Measurements from ENCODE around the gene GPD2. TPM values are rescaled to one million over a fixed set of nuclear protein-coding genes. Genes with fewer than 3 reads are reported as not detected.

The GPD2 gene
- total and polyA plus RNA-seq, 2 donors (not counting 1 experiment from before 2014, with no cell fraction given), result 21.6 to 46.6 TPM

- Histone ChIP-seq H3K4me2 (ENCODE audit: extremely low read depth, insufficient read depth, low read length) (no peak overlapping the region), H2AFZ (ENCODE audit: low read length) (no peak overlapping the region), H3K36me3 (ENCODE audit: control insufficient read depth, insufficient read depth, low read length) (no peaks in the 10 kb centered on the region), H3K4me1 (ENCODE audit: control insufficient read depth, extremely low read depth, insufficient read depth, low read length) (no peaks in the 10 kb centered on the region), H3K9me3 (ENCODE audit: control insufficient read depth, insufficient read depth, low read depth, low read length) (no peaks in the 10 kb centered on the region), H3K27ac (ENCODE audit: insufficient read depth, low read length) (no peak overlapping the region), H3K4me3 (replicated peaks in 1 of 4; ENCODE audit: control extremely low read depth in 1 of 4, insufficient read depth in 1 of 4, low read depth in 3 of 4, low read length in 4 of 4) (no peak overlapping the region), H3K9ac (ENCODE audit: insufficient read depth, low read length) (no peak overlapping the region), H3K27me3 (ENCODE audit: control insufficient read depth, insufficient read depth, low read length) (no peaks in the 10 kb centered on the region), H3K79me2 (ENCODE audit: control insufficient read depth, insufficient read depth, low read length) (no peaks in the 10 kb centered on the region), H4K20me1 (ENCODE audit: control insufficient read depth, extremely low read depth, insufficient read depth, low read length) (no peaks in the 10 kb centered on the region)
- DNase-seq (ENCODE audit: low read depth in 2 of 2), result no peak
- no peak for TF ChIP-seq CTCF (conservative IDR thresholded peaks at IDR 0.05 in 1 of 2, IDR thresholded peaks at IDR 0.05 in 1 of 2; ENCODE audit: low read depth in 1 of 2, low read length in 2 of 2)
- TF ChIP-seq EZH2 (IDR thresholded peaks at IDR 0.05; ENCODE audit: low read length, missing control alignments), result no peak
Measured at GRCh38 chr2:156573710-156574109, 137.5 kb downstream of the GPD2 start.

- Histone ChIP-seq H3K27me3 (ENCODE audit: control insufficient read depth, insufficient read depth, low read length) (no peaks in the 10 kb centered on the region), H4K20me1 (ENCODE audit: control insufficient read depth, extremely low read depth, insufficient read depth, low read length) (no peaks in the 10 kb centered on the region), H3K36me3 (ENCODE audit: control insufficient read depth, insufficient read depth, low read length) (no peaks in the 10 kb centered on the region), H3K4me3 (replicated peaks in 1 of 4; ENCODE audit: control extremely low read depth in 1 of 4, insufficient read depth in 1 of 4, low read depth in 3 of 4, low read length in 4 of 4) (no peak overlapping the region), H3K9me3 (ENCODE audit: control insufficient read depth, insufficient read depth, low read depth, low read length) (no peaks in the 10 kb centered on the region), H2AFZ (ENCODE audit: low read length) (no peak overlapping the region), H3K27ac (ENCODE audit: insufficient read depth, low read length) (no peak overlapping the region), H3K9ac (ENCODE audit: insufficient read depth, low read length) (no peak overlapping the region), H3K4me2 (ENCODE audit: extremely low read depth, insufficient read depth, low read length) (no peak overlapping the region), H3K4me1 (ENCODE audit: control insufficient read depth, extremely low read depth, insufficient read depth, low read length) (no peaks in the 10 kb centered on the region), H3K79me2 (ENCODE audit: control insufficient read depth, insufficient read depth, low read length) (no peaks in the 10 kb centered on the region)
- TF ChIP-seq CTCF (conservative IDR thresholded peaks at IDR 0.05 in 1 of 2, IDR thresholded peaks at IDR 0.05 in 1 of 2; ENCODE audit: low read depth in 1 of 2, low read length in 2 of 2), result no peak
- TF ChIP-seq EZH2 (IDR thresholded peaks at IDR 0.05; ENCODE audit: low read length, missing control alignments), result no peak
- no peak for DNase-seq (ENCODE audit: low read depth in 2 of 2)
Measured at GRCh38 chr2:156574112-156574511, 137.9 kb downstream of the GPD2 start.

GRCh38 chr2:156576005-156576404 is 139.8 kb downstream of the GPD2 start:
- no peak overlapping the region for H3K4me3 ChIP-seq (replicated peaks in 1 of 4; ENCODE audit: control extremely low read depth in 1 of 4, insufficient read depth in 1 of 4, low read depth in 3 of 4, low read length in 4 of 4)
- H3K9ac ChIP-seq (ENCODE audit: insufficient read depth, low read length), result no peak overlapping the region
- H4K20me1 ChIP-seq (ENCODE audit: control insufficient read depth, extremely low read depth, insufficient read depth, low read length), result no peaks in the 10 kb centered on the region
- no peak for TF ChIP-seq EZH2 (IDR thresholded peaks at IDR 0.05; ENCODE audit: low read length, missing control alignments)
- no peak for TF ChIP-seq CTCF (conservative IDR thresholded peaks at IDR 0.05 in 1 of 2, IDR thresholded peaks at IDR 0.05 in 1 of 2; ENCODE audit: low read depth in 1 of 2, low read length in 2 of 2)
- H3K27ac ChIP-seq (ENCODE audit: insufficient read depth, low read length), result no peak overlapping the region
- H3K36me3 ChIP-seq (ENCODE audit: control insufficient read depth, insufficient read depth, low read length), result no peaks in the 10 kb centered on the region
- no peaks in the 10 kb centered on the region for H3K4me1 ChIP-seq (ENCODE audit: control insufficient read depth, extremely low read depth, insufficient read depth, low read length)
- no peak overlapping the region for H3K4me2 ChIP-seq (ENCODE audit: extremely low read depth, insufficient read depth, low read length)
- no peak for DNase-seq (ENCODE audit: low read depth in 2 of 2)
- no peaks in the 10 kb centered on the region for H3K27me3 ChIP-seq (ENCODE audit: control insufficient read depth, insufficient read depth, low read length)
- no peaks in the 10 kb centered on the region for H3K79me2 ChIP-seq (ENCODE audit: control insufficient read depth, insufficient read depth, low read length)
- H3K9me3 ChIP-seq (ENCODE audit: control insufficient read depth, insufficient read depth, low read depth, low read length), result no peaks in the 10 kb centered on the region
- no peak overlapping the region for H2AFZ ChIP-seq (ENCODE audit: low read length)
